IMR-90 (cell line): ENCODE data around the gene CPED1. TPM values are rescaled to one million over a fixed set of nuclear protein-coding genes. Genes with fewer than 3 reads are reported as not detected.

Source experiments
- ATAC-seq: fragments of 200-7000 bp; cut with Tn5 transposase; 2 replicates; pipeline ENCODE4 v1.9.1; 2020; ENCODE audit warnings: low read depth, mild to moderate bottlenecking, moderate library complexity
- BruUV-seq: library from RNA; stranded (reverse); fragments of 400-500 nt; replicated peaks from 2 replicates; lab custom pipeline; 2021; lab: Mats Ljungman, UMichigan
- CTCF ChIA-PET: fragments of 300-600 bp; formaldehyde crosslinking; extraction: SDS; loops from one replicate; lab custom pipeline; 2021; ENCODE audit warnings: antibody characterized with exemption; lab: Yijun Ruan, JAX
- POLR2A ChIA-PET: fragments of 300-600 bp; sonication (Branson Sonifier 250); formaldehyde crosslinking; loops from one replicate; lab custom pipeline; 2022; ENCODE audit warnings: antibody characterized with exemption; ENCODE audit not compliant: unreplicated experiment; lab: Charles Lee
- DNase-seq: peaks from one replicate; pipeline ENCODE4 v3.0.0; 2013
- H2AFZ ChIP-seq: replicated peaks from 2 replicates; pipeline ENCODE3; 2013; ENCODE audit warnings: low read length, mild to moderate bottlenecking; ENCODE audit not compliant: poor library complexity
- H2AK5ac ChIP-seq: 2 replicates; pipeline ENCODE4 v1.6.1; 2013; ENCODE audit warnings: low read depth, low read length, inconsistent platforms
- H2AK9ac ChIP-seq: replicated peaks from 2 replicates; pipeline ENCODE3; 2013; ENCODE audit warnings: mild to moderate bottlenecking, low read depth, low read length, moderate library complexity; ENCODE audit not compliant: poor library complexity
- H2BK120ac ChIP-seq: 2 replicates; pipeline ENCODE4 v1.6.1; 2013; ENCODE audit warnings: low read depth, low read length, inconsistent platforms
- H2BK15ac ChIP-seq: 3 replicates; pipeline ENCODE4 v1.6.1; 2013; ENCODE audit warnings: low read depth, low read length, inconsistent platforms
- H2BK20ac ChIP-seq: 2 replicates; pipeline ENCODE4 v1.6.1; 2013; ENCODE audit warnings: low read depth, mild to moderate bottlenecking, inconsistent platforms, low read length, moderate library complexity
- H2BK5ac ChIP-seq: 2 replicates; pipeline ENCODE4 v1.6.1; 2013; ENCODE audit warnings: mild to moderate bottlenecking, low read depth, low read length, inconsistent platforms; ENCODE audit not compliant: poor library complexity, severe bottlenecking
- H3K14ac ChIP-seq: replicated peaks from 2 replicates; pipeline ENCODE4 v1.6.1; 2013; ENCODE audit warnings: low read depth, low read length, inconsistent platforms
- H3K18ac ChIP-seq: 2 replicates; pipeline ENCODE4 v1.6.1; 2013; ENCODE audit warnings: low read depth, low read length, control low read depth
- H3K23ac ChIP-seq: 2 replicates; pipeline ENCODE4 v1.6.1; 2013; ENCODE audit warnings: low read depth, low read length, inconsistent platforms
- H3K27ac ChIP-seq: 2 replicates; pipeline ENCODE4 v1.5.1; 2013; ENCODE audit warnings: mild to moderate bottlenecking, control low read depth, low read length; ENCODE audit not compliant: insufficient read depth
- H3K27me3 ChIP-seq: 2 replicates; pipeline ENCODE4 v1.6.1; 2013; ENCODE audit warnings: low read length; ENCODE audit not compliant: control insufficient read depth, insufficient read depth
- H3K36me3 ChIP-seq: 2 replicates; pipeline ENCODE4 v1.6.1; 2013; ENCODE audit warnings: low read length, mixed read lengths; ENCODE audit not compliant: control insufficient read depth, insufficient read depth
- H3K4ac ChIP-seq: 2 replicates; pipeline ENCODE4 v1.6.1; 2013; ENCODE audit warnings: low read depth, low read length, inconsistent platforms
- H3K4me1 ChIP-seq: 2 replicates; pipeline ENCODE4 v1.6.1; 2013; ENCODE audit warnings: low read length, mixed read lengths; ENCODE audit not compliant: control insufficient read depth, insufficient read depth
- H3K4me2 ChIP-seq: 2 replicates; pipeline ENCODE4 v1.6.1; 2013; ENCODE audit warnings: low read depth, mild to moderate bottlenecking, control low read depth, low read length, moderate library complexity
- H3K4me3 ChIP-seq: 2 replicates; pipeline ENCODE4 v1.5.1; 2013; ENCODE audit warnings: low read depth, mild to moderate bottlenecking, control low read depth, low read length, moderate library complexity; ENCODE audit not compliant: insufficient read depth
- H3K56ac ChIP-seq: 2 replicates; pipeline ENCODE4 v1.6.1; 2013; ENCODE audit warnings: low read length, inconsistent platforms; ENCODE audit not compliant: insufficient read depth; ENCODE audit errors: extremely low read depth
- H3K79me1 ChIP-seq, 2 experiments: 2 replicates each; pipeline ENCODE4 v1.6.1; 2013; ENCODE audit warnings: low read length in 2 of 2, inconsistent platforms in 1 of 2, low read depth in 1 of 2
- H3K9ac ChIP-seq: 2 replicates; pipeline ENCODE4 v1.6.1; 2013; ENCODE audit warnings: low read depth, low read length, control low read depth
- H3K9me1 ChIP-seq: 2 replicates; pipeline ENCODE4 v1.6.1; 2013; ENCODE audit warnings: low read length, inconsistent platforms; ENCODE audit not compliant: insufficient read depth
- H3K9me3 ChIP-seq: 2 replicates; pipeline ENCODE4 v1.6.1; 2013; ENCODE audit warnings: low read length; ENCODE audit not compliant: control insufficient read depth, insufficient read depth
- H4K20me1 ChIP-seq: 2 replicates; pipeline ENCODE4 v1.6.1; 2013; ENCODE audit warnings: low read length, inconsistent platforms; ENCODE audit not compliant: insufficient read depth
- H4K5ac ChIP-seq: 2 replicates; pipeline ENCODE4 v1.6.1; 2013; ENCODE audit warnings: mild to moderate bottlenecking, low read depth, low read length, control low read depth
- H4K8ac ChIP-seq, 2 experiments: 2 replicates each; pipeline ENCODE4 v1.6.1; 2013; ENCODE audit warnings: low read depth in 2 of 2, low read length in 2 of 2, control low read depth in 1 of 2, inconsistent platforms in 1 of 2
- H4K91ac ChIP-seq: 2 replicates; pipeline ENCODE4 v1.6.1; 2013; ENCODE audit warnings: low read depth, low read length, inconsistent platforms; ENCODE audit not compliant: insufficient read depth
- BHLHE40 ChIP-seq: fragments of 150-350 bp; IDR thresholded peaks from 2 replicates; pipeline ENCODE4 v1.6.1; 2016; ENCODE audit warnings: mild to moderate bottlenecking, low read depth, low read length
- CEBPB ChIP-seq: IDR thresholded peaks from 2 replicates; pipeline ENCODE4 v1.6.1; 2012; ENCODE audit warnings: low read depth, low read length, improper control_type of control experiment
- CHD1 ChIP-seq: IDR thresholded peaks from 2 replicates; pipeline ENCODE4 v1.6.1; 2012; ENCODE audit warnings: low read depth, low read length, improper control_type of control experiment
- CTCF ChIP-seq: conservative IDR thresholded peaks from 2 replicates; pipeline ENCODE4 v1.5.1; 2012; ENCODE audit warnings: mild to moderate bottlenecking, low read depth, low read length, improper control_type of control experiment
- ELK1 ChIP-seq: fragments of 150-350 bp; IDR thresholded peaks from 2 replicates; pipeline ENCODE4 v1.6.1; 2016; ENCODE audit warnings: low read depth, mild to moderate bottlenecking, low read length, moderate library complexity, borderline replicate concordance
- FOS ChIP-seq: fragments of 150-350 bp; IDR thresholded peaks from 2 replicates; pipeline ENCODE4 v1.6.1; 2016; ENCODE audit warnings: low read depth, low read length
- MAFK ChIP-seq: IDR thresholded peaks from 2 replicates; pipeline ENCODE4 v1.6.1; 2012; ENCODE audit warnings: low read depth, low read length, improper control_type of control experiment
- MAZ ChIP-seq: IDR thresholded peaks from 2 replicates; pipeline ENCODE4 v1.6.1; 2012; ENCODE audit warnings: low read depth, mild to moderate bottlenecking, low read length, improper control_type of control experiment, moderate library complexity, borderline replicate concordance
- MXI1 ChIP-seq: IDR thresholded peaks from 2 replicates; pipeline ENCODE4 v1.6.1; 2012; ENCODE audit warnings: low read depth, mild to moderate bottlenecking, low read length, moderate library complexity, borderline replicate concordance
- NFE2L2 ChIP-seq: fragments of 150-350 bp; IDR thresholded peaks from 2 replicates; pipeline ENCODE4 v1.6.1; 2016; ENCODE audit warnings: low read depth, mild to moderate bottlenecking, low read length
- POLR2A ChIP-seq: IDR thresholded peaks from 2 replicates; pipeline ENCODE4 v1.6.1; 2012; ENCODE audit warnings: mild to moderate bottlenecking, low read depth, low read length
- RAD21 ChIP-seq: IDR thresholded peaks from 2 replicates; pipeline ENCODE4 v1.6.1; 2012; ENCODE audit warnings: low read length, improper control_type of control experiment
- RCOR1 ChIP-seq: IDR thresholded peaks from 2 replicates; pipeline ENCODE4 v1.6.1; 2012; ENCODE audit warnings: mild to moderate bottlenecking, low read length, improper control_type of control experiment; ENCODE audit not compliant: insufficient replicate concordance
- RFX5 ChIP-seq: IDR thresholded peaks from 2 replicates; pipeline ENCODE4 v1.8.0; 2012; ENCODE audit warnings: low read depth, mild to moderate bottlenecking, low read length, moderate library complexity
- SMC3 ChIP-seq: fragments of 150-350 bp; IDR thresholded peaks from 2 replicates; pipeline ENCODE4 v1.6.1; 2016; ENCODE audit warnings: low read depth, mild to moderate bottlenecking, antibody characterized with exemption, low read length, moderate library complexity
- USF2 ChIP-seq: fragments of 150-350 bp; IDR thresholded peaks from 2 replicates; pipeline ENCODE4 v1.6.1; 2017; ENCODE audit warnings: mild to moderate bottlenecking, antibody characterized with exemption, low read length, low read depth
- WGBS, 2 experiments: methylation state at CpG; one replicate each; pipeline versions ENCODE4 v1.1.5 to v1.1.7; 2013; ENCODE audit warnings: missing lambda C conversion rate in 2 of 2; ENCODE audit not compliant: insufficient read length in 1 of 2; ENCODE audit errors: extremely low coverage in 2 of 2; 5-methylcytosine and 5-hydroxymethylcytosine counted together
- dilution Hi-C: fragments of 300-500 bp; cut with HindIII; formaldehyde crosslinking; loops from one replicate; pipeline ENCODE4 v1.14.3; 2018; ENCODE audit warnings: low sequenced_read_pairs; ENCODE audit not compliant: unreplicated experiment
- in situ Hi-C: fragments of 300-500 bp; cut with MboI; formaldehyde crosslinking; loops from 3 replicates; pipeline ENCODE4 v1.14.3; 2019; ENCODE audit warnings: low sequenced_read_pairs, inconsistent platforms, mixed read lengths
- intact Hi-C: fragments of 100-400 bp; cut with micrococcal nuclease; formaldehyde crosslinking; loops from 2 replicates; pipeline ENCODE4 v1.10.0; 2022
- polyA plus RNA-seq, 3 experiments: library from polyadenylated mRNA; depleted of rRNA; stranded (reverse); fragments of >200 nt; gene quantifications; 2 replicates each; pipeline ENCODE4 v1.2.3, GENCODE V29; 2012; ENCODE audit warnings: low replicate concordance in 1 of 3
- total RNA-seq: library from RNA; depleted of rRNA; stranded (reverse); fragments of >200 nt; gene quantifications from 2 replicates; pipeline ENCODE4 v1.2.3, GENCODE V29; 2012

CPED1 gene
- total and polyA plus RNA-seq, 2 of the 4 experiments (the other 2 are of a cell fraction), result 31.2 to 96.8 TPM

GRCh38 chr7:121344497-121344896, 356.0 kb downstream of the CPED1 start:
- Histone ChIP-seq H2AK9ac (no peak overlapping the region), H3K4me1 (peaks cover 8% of the 10 kb centered on the region), H3K18ac (no peak overlapping the region), H3K9ac (no peak overlapping the region), H3K79me1 (no peaks in the 10 kb centered on the region), H4K91ac (no peak overlapping the region), H4K20me1 (no peaks in the 10 kb centered on the region), H3K9me1 (peaks cover 14% of the 10 kb centered on the region), H2BK5ac (no peak overlapping the region), H3K23ac (no peak overlapping the region; the same call in 1 of the 2 replicates), H3K36me3 (peaks cover 8% of the 10 kb centered on the region), H3K9me3 (no peaks in the 10 kb centered on the region), H3K14ac (0 out of 2 replicates have a peak overlapping the region, but pooled peaks have one; percentile 35), H2BK120ac (no peak overlapping the region), H3K4me3 (no peak overlapping the region), H3K27ac (no peak overlapping the region), H3K4ac (no peak overlapping the region), H4K8ac (peak overlapping the region in 1 of 2 experiments; percentile 15; a peak in 1 of 4 replicates), H3K4me2 (no peak overlapping the region), H3K56ac (no peak overlapping the region), H2BK20ac (peak overlapping the region; percentile 32; the same call in 1 of the 2 replicates), H2AFZ (no peak overlapping the region), H3K27me3 (no peaks in the 10 kb centered on the region), H4K5ac (no peak overlapping the region), H2AK5ac (peak overlapping the region; percentile 33; the same call in 1 of the 2 replicates), H2BK15ac (no peak overlapping the region)
- no peak for ATAC-seq
- DNase-seq, result no peak
- CTCF ChIA-PET, result no interaction called here
- in situ Hi-C loops (loop anchor here (25.0 kb wide), 2 partner anchors 207 to 357 kb away; partner anchors contain the start of gene CPED1), dilution Hi-C loops (no loop called here), intact Hi-C loops (no loop called here)
- POLR2A ChIA-PET, result no interaction called here
- TF ChIP-seq FOS, result no peak
- no peak for TF ChIP-seq MAZ
- no peak for TF ChIP-seq NFE2L2
- no peak for TF ChIP-seq SMC3
- TF ChIP-seq USF2, result no peak
- no peak for TF ChIP-seq RAD21
- TF ChIP-seq ELK1, result no peak
- TF ChIP-seq POLR2A, result no peak
- TF ChIP-seq CEBPB, result no peak
- TF ChIP-seq CTCF, result no peak
- no peak for TF ChIP-seq MXI1
- TF ChIP-seq CHD1, result no peak
- TF ChIP-seq RCOR1, result no peak
- TF ChIP-seq BHLHE40, result no peak
- no peak for TF ChIP-seq MAFK
- TF ChIP-seq RFX5, result no peak
- no TSS peak for BruUV-seq
- no CpG with 5 or more reads among the region's 1 CpG for WGBS, 2 experiments
